DOHH2 (cell line): ENCODE results near the gene PLA2G4E.

Source experiments
- CTCF ChIP-seq: fragments of 200-600 bp; sonication (generic); IDR thresholded peaks from one replicate; pipeline ENCODE4 v1.5.1; 2014; ENCODE audit warnings: antibody characterized with exemption, mild to moderate bottlenecking, low read depth, low read length; ENCODE audit not compliant: poor library complexity, severe bottlenecking
- EZH2phosphoT487 ChIP-seq: fragments of 200-600 bp; sonication (generic); IDR thresholded peaks from 2 replicates; pipeline ENCODE4 v1.6.1; 2017; ENCODE audit warnings: borderline replicate concordance, mild to moderate bottlenecking, antibody characterized with exemption, low read length, moderate library complexity, mixed read lengths

- TF ChIP-seq CTCF: no peak
- TF ChIP-seq EZH2phosphoT487: no peak
These were observed 3.9 kb downstream of the PLA2G4E start for GRCh38 chr15:42016971-42017370.
